GM19035 (cell line): ENCODE measurements around the gene BIRC7.
"Not testable (repeated sequence)": the region's sequence is repeated elsewhere in the genome, so short reads cannot be mapped to it uniquely, and the experiment has no call there.

ENCODE experiments used
- ATAC-seq: cut with Tn5 transposase; IDR thresholded peaks from one replicate; pipeline ENCODE4 v1.9.1; 2021; ENCODE audit not compliant: unreplicated experiment

BIRC7 gene

DNA sequence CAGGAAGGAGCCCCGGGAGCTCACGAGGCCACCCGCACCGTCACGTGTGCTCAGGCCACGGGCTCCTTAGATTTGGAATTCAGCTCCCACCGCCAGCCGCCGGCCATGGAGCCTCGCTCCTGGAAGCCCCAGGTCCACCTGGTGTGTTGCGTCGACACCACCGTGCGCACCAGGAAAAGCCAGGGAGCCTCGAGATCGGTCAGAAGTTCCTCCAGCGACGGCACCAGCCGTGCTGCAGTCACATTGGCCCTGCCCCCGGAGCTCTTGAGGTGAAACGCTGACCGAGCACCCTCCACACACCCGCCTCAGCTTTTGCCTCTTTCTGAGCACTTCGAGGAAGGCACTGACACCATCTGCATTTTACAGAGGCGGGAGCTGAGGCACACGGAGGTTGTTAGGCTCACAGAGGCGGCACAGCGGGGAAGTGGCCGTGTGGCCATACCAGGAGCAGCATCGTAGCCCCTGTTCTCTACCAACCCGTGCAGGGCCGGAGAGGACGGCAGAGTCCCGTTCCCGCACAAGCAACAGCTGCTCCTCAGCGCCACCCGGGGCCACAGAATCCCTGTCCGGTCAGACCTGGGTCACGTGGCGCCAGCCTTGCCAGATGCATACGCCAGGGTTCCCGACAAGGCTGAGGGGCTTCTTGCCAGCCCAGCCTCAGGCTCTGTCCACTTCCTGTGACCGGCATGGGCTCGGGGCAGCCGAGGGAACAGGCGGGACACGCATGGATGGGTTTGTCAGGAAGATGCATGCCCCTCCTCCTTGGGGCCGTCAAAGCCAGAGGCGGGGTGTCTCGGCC is 11.0 kb downstream of the BIRC7 start:
- ATAC-seq, result no peak

DNA sequence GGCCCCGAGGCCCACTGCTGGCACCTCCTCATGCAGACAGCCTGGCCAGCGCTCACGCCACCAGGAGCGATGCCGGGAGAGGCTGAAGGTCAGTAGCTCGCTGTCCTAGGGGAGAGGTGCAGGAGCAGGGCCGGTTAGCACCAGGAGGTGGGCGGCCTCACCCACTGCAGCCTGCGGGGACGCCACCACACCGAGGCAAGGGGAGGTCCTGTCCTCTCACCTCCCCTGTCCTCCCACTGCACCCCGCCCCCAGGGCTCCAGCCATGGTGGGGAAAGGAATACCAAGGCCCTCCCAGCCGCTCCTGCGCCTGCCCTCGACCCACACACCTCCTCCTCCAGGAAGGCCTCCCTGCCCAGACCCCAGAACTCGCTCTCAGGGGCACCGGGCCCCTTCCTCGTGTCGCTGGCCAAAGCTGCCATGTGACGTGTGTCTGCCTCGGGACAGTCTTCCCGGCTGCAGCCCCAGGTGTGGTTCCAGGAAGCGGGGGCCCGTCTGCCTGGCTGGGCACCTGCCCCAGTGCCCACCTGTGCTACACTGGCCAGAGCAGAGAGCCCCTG is 12.0 kb downstream of the BIRC7 start:
- ATAC-seq, result no peak

DNA sequence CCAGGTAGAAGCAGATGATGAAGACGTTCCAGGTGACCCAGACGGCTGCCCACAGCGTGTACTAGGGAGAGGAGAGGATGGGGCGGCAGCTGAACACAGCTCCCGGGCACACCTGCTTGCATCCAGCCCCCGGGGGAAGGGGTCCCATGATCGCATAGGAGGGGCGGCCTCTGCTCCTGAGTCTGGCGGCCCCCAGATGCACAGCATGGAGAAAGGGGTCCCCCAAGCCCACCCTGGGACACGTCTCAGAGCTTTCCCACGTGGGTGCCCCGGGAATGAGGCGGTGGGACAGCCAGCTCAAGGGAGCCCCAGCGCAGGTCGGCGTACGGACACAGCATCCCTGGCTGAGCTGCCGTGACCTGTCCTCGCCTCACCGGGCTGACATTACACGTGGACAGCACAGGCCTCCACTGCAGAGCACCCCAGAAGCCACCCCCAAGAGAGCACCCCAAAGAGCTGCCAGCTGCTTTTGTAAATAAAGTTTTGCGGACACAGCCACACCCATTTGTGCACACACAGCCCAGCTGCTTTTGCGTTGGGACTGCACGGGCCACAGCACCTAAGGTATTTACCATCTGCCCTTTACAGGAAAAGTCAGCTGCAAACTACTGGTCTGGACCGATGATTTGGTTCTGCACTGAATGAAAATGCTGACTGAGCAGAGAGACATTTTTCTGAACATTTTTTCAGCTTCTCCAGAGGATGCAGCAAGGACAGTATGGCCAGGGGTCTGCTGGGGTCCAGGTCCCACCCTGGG is 13.3 kb downstream of the BIRC7 start:
- ATAC-seq, result no peak

DNA sequence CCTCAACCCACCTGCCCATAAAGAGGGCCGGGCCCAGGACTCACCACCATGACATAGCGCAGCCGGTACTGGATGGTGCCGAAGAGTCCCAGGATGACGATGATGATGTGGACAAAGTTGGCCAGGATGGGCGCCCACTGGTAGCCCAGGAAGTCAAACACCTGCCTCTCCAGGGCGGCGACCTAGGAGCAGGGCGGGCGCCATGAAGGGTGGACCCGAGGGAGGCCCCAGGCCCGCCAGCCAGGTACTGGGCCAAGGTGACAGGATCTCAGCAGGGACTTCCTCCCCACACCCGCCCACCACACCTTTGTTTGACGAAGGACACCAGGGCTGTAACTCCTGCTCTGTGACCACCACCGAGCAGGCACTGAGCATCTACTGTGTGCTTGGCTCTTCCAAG is 14.2 kb downstream of the BIRC7 start:
- no peak for ATAC-seq

DNA sequence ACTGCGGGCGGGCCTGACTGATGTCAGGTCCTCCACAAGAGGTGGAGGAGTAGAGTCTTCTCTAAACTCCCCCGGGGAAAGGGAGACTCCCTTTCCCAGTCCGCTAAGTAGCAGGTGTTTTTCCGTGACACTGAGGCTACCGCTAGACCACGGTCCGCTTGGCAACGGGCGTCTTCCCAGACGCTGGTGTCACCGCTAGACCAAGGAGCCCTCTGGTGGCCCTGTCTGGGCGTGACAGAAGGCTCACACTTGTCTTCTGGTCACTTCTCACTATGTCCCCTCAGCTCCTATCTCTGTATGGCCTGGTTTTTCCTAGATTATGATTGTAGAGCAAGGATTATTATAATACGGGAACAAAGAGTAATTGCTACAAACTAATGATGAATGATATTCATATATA is 15.6 kb downstream of the BIRC7 start:
- not testable (repeated sequence) for ATAC-seq

DNA sequence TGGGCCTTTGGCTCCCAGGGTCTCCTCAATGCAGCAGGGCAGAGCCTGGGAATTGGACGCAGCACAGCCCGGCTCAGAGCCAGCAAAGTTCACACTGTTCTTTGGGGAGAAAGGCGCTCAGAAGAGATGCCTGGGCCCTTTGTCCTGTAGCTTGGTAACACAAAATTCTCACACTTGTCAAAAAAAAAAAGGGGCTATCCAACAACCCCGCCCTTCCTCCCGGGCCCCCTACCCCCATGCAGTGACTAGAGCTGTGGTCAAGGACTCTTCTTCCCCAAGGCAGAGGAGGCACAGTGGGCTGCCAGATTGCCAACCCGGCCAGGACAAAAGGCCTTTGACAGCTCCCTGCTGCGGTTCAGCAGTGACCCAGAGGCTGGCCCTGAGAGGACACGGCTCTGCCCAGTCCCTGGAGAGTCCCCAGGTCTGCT is 16.6 kb downstream of the BIRC7 start:
- no peak for ATAC-seq

DNA sequence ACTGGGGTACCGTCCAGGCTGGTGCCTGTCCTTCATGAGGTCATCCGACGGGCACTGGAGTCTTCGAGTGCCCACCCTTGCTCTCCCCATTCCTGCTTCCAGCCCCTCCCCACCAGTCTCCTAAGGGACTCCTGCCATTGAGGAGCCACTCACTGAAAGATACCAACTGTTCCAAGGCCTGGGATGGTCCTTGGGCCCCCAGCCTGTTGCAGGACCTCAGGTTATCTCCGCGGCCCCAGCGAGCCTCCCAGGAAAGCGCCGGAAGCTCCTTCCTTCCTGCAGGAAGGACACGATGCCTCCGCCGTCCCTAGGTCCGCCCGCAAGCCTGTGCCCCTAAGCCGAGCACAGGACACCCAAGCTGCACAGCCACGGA is 17.3 kb downstream of the BIRC7 start:
- ATAC-seq, result no peak

DNA sequence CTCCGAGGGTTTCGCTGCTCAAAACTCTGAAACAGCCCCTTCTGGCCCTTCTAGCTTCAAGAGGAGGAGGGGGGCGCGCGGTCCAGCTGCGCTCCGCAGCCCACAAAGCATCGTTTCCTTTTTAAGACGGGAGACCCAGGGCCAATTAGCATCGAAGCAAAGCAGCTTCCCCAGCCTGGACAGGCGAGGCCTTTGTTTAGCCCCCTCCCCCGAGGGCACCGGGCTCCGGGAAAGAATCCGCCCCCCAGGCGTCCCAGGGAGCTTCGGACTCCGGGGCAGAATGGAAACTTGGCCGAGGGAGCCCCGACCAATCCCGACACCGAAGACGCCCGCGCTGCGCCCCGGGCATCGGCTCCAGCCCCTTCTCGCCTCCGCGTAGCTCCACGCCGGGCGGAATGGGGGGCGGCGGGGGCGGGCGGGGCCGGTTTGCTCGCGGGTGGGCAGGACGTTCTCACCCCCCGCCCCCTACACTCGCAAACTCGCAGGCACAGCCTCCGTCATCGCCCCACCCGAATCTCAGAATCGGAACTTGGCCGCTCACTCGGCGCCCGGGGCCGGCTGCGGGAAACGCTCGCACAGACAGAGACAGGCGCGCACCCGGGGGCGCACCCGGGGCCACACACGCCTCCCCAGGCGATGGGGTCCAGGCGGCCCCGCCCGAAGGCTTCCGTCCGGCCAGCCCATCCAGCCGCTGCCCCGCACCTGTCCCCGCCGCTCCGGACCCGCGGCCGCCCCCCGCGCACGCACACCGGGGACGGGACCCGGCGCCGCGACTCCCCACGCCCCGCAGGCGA is 17.9 kb downstream of the BIRC7 start:
- ATAC-seq, result no peak

DNA sequence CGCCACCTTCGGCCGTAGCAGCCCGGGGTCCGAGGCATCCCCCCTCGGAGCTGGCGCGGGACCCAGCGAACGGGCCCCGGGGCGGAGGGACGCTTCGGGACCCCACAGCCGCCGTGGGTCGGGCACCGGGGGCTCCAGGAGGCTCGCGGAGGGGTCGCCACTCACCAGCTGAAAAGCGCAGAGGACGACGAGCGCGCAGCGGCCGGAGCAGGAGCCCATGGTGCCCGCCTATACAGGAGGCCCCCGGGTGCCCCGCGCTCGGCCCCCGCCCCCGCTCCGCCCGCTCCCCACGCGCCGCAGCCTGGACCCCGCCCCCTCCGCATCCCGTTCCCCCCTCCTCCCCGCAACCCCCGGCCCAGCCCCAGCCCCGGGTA is 18.5 kb downstream of the BIRC7 start, which contains the start of gene NKAIN4:
TSS of gene NKAIN4 (minus strand) at position 232 of the 374 bp plus-strand sequence. CDS start at position 219, 13 bp downstream.
- ATAC-seq, result no peak

DNA sequence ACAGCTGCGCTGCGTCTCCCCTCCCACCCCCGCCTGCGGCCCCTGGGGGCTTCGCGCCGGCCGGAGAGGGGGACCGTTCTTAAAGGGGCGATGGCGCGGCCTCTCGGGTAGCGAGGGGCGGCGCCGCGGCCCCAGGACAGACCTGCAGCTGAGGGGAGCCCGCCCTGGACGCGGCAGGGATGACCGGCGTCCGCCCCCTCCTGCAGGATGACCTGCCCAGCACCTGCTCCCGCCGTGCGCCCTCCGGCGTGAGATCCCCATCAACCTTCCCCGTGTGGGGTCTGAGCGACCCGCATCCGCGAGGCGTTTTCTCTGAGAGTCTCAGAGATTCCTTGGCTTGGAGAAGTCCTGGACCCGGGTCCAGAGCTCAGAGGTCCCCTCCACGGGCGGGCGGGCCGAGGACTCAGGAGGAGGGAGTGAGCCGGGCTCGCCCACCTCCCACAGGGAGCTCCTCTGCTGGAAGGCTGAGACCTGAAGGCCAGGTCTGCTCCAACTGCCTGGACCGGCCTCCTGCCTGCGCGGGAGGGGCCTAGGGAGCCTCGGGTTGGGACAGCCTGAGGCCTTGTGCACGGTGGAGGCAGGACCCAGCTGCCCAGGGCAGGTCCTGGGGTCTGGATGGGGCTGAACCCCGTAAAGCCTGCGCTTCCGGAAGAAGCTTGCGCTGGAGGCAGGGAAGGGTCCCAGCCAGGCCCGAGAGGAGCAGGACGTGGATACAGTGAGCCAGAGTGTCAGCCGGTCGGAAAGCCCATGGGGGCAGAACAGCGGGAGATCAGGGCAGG is 19.1 kb downstream of the BIRC7 start:
- ATAC-seq, result no peak

DNA sequence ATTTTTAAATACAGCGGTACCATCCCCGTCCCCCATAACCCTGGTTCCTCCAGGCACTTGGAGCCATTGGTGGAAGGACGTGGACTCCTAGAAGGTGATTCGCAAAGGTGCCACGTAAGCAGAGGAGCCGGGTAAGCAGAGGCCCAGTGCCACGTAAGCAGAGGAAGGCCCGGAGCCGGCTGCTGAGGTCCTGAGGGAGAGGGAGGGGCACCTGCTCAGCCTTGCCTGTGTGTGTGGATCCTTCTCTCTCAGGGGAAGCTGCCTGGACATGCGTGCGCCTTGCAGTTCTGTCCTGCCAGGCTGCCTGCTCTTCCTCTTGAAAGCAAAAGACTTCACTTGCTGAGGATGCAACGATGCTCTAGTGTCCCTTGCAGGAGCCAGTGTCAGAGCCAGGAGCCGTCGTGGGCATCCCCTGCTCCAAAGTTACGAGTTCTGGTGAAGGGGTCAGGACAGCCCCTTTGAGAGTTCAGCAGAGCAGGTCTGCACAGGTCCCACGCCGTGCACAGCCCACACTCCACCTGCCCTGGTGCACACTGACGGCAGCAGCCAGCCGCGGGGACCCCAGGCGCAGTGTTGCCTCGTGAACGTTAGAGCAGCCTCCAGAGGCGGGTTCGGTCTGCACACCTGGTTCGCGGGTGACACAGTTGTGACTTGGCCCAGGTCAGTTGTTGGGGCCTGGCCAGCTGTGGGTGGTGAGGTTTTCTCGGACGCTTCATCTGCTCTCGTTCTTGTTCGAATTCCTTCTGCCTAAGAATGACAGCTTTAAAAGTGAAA is 20.4 kb downstream of the BIRC7 start:
- no peak for ATAC-seq

DNA sequence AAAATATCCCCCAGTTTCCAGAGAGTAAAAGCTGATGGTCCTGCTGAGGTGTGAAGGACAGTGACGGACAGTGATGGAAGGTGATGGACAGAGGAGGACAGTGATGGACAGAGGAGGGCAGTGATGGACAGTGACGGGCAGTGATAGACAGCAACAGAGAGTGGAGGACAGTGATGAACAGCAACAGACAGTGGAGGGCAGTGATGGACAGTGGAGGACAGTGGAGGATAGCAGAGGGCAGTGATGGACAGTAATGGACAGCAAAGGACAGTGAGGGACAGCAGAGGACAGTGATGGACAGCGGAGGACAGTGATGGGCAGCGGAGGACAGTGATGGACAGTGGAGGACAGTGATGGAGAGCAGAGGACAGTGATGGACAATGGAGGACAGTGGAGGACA is 21.2 kb downstream of the BIRC7 start:
- ATAC-seq, result no peak

DNA sequence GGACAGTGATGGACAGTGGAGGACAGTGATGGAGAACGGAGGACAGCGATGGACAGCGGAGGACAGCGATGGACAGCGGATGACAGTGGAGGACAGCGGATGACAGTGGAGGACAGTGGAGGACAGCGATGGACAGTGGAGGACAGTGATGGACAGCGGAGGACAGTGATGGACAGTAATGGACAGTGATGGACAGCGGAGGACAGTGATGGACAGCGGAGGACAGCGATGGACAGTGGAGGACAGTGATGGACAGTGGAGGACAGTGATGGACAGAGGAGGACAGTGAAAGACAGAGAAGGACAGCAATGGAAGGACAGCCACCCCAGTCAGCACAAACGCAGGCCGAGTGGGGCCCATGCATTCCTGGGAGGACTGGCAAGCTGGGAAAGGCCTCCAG is 21.9 kb downstream of the BIRC7 start:
- no peak for ATAC-seq

DNA sequence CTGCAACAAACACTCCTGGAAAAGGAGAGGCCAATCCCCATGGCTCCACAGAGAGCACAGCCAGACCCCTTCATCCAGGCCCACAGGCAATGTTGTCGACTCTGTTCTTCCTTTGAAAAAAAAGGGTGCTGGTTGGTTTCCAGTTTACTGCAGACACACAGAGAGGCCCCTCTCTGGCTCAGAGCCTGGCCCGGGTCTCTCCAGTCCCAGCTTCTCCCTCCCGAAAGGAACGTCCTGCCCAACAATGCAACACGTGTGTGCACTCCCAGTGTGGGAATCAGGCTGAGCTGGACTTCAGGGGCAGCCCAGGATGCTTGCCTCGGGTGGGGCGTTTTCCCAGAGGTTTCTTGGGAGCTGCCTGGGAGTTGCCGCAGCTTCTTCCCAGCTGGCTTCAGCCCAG is 23.1 kb downstream of the BIRC7 start:
- no peak for ATAC-seq

DNA sequence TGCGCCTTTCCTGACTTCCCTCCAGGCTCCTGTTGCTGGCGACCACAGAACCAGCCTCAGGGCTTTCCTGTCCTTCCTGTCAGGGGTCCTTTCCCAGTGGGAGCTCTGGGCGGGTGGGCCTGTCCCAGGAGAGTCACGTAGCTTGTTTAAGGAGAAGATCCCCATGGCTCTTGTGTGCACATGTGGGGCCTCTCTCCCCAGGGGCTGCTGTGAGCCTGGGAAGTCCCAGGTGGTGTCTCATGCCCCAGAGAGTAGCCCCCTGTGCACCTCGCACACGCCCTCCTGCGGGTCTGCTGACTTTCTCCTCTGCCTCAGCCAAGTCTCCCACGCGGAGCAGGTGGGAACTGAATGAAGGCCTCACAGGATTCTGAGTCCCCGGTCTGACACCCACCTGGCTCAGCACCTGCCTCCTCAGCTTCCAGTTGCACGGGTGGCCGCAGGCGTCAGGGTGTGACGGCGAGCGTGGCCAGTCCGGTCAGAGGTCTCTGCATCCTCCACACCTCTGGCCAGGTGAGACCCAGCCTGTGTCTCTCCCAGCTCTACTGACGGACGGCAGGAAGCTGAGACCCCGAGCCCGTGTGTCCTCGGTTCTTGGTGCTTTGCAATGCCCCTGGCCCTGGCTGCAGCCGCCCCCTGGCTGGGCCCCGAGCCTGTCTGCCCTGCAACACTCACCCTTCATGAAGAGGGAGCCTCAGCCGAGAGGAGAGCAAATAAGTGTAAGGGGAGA is 24.2 kb downstream of the BIRC7 start:
- no peak for ATAC-seq

DNA sequence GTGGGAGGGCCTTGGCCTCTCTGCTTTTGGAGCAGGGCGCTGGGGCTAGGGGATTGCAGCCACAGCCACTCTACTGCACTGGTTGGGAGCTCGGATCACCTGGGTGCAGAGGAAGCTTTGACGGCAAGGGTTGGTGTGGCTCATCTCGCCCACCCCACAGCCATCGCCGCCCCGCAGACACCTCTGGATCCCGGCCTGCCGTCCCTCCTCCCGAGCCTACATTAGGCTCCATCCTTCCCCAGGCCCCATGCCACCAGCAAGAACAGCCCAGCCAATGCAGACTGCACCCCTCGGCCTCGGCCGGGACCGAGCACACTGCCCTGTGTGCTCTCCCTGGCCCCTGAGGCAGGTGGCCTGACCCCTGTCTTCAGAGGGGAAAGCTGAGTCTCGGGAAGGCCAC is 24.8 kb downstream of the BIRC7 start:
- ATAC-seq, result no peak

DNA sequence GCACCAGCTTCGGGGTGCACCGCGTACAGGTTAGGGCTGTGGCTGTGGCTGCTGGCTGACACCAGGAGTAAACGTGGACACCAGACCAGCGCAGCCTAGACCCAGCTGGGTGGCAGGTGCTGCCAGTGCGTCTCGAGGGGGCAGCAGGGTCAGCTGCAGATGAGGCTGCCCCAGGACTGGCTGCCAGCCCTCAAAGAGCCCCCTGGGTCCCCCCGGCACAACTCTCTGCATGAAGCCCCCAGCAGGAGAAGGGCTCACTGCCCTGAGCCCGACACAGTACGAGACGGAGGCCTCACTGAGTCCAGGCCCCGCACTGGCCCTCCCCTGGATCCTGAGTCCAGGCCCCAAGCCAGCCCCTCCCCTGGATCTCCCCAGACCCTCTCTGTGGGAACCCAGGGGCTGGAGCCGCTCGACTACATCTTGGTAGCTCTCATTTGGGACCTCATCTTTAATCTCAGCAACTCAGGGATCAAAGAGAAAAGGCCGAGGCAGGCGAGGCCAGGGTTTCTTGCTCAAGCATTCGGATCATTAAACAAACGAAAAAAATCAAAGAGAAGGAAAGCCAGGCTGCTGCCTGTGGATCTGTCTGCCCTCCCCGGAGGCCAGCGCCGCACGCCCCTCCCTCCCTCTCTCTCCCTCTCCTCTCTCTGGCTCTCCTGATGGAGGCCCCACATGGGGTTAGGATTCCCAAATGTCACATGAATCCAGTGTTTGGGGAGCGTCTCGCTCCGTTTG is 25.5 kb downstream of the BIRC7 start:
- no peak for ATAC-seq

DNA sequence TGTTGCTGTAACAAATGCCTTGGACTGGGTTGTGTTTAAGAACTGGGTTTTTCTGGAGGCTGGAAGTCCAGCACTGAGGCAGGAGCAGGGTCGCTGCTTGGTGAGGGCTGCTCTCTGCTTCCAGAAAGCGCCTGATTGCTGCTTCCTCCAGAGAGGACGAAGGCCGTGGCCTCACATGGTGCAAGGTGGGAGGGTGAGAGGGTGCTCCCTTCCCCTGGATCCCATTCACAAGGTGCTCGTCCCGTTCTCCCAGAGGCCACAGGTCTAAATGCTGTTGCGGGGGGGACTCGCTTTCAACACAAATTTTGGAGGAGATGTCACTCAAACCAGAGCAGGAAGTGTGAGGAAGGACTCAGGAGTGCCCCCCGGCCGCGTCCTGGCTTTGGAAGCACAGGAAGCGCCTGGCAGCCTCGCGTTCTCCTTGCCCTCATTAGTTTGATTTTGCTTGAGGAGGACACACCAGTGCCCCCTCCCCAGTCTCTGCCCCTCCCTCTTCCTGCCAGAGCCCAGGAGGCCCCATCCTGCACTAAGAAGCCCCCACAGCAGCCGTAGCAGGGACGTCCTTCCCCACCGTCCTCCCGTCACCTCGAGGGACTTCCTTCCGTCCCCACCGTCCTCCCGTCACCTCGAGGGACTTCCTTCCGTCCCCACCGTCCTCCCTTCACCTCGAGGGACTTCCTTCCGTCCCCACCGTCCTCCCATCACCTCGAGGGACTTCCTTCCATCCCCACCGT is 26.3 kb downstream of the BIRC7 start:
- ATAC-seq, result no peak
